B cell (primary cell): ENCODE measurements around the gene CSNK1G1.

Experiments
- CTCF ChIP-seq: fragments of 200-600 bp; IDR thresholded peaks from one replicate; pipeline ENCODE4 v1.8.0; 2022; ENCODE audit warnings: antibody characterized with exemption, mild to moderate bottlenecking
- EZH2 ChIP-seq: IDR thresholded peaks from 2 replicates; pipeline ENCODE4 v1.6.1; 2012; ENCODE audit warnings: borderline replicate concordance, low read depth, mild to moderate bottlenecking, moderate library complexity, low read length; ENCODE audit not compliant: insufficient read depth, poor library complexity, severe bottlenecking

- TF ChIP-seq CTCF, result no peak
- TF ChIP-seq EZH2, result no peak
Observed at GRCh38 chr15:64164436-64164835, 191.5 kb downstream of the CSNK1G1 start.
